ENCODE data around the gene NKX6-2.

- TF ChIP-seq, protein P1, sequence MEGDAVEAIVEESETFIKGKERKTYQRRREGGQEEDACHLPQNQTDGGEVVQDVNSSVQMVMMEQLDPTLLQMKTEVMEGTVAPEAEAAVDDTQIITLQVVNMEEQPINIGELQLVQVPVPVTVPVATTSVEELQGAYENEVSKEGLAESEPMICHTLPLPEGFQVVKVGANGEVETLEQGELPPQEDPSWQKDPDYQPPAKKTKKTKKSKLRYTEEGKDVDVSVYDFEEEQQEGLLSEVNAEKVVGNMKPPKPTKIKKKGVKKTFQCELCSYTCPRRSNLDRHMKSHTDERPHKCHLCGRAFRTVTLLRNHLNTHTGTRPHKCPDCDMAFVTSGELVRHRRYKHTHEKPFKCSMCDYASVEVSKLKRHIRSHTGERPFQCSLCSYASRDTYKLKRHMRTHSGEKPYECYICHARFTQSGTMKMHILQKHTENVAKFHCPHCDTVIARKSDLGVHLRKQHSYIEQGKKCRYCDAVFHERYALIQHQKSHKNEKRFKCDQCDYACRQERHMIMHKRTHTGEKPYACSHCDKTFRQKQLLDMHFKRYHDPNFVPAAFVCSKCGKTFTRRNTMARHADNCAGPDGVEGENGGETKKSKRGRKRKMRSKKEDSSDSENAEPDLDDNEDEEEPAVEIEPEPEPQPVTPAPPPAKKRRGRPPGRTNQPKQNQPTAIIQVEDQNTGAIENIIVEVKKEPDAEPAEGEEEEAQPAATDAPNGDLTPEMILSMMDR (IDR thresholded peaks at IDR 0.05), result no peak
- no peak for TF ChIP-seq POLR2A (IDR thresholded peaks at IDR 0.05)
Observed at GRCh38 chr10:132816718-132817117, 30.8 kb upstream of the NKX6-2 start.

Data from esophagus squamous epithelium (tissue), 4 donors.